ENCODE results near the gene SPATS2L. TPM values are rescaled to one million over a fixed set of nuclear protein-coding genes. Genes with fewer than 3 reads are reported as not detected.
A peak's percentile ranks its signal among the peaks of the same experiment; 100 is the strongest.

Gene SPATS2L
- total RNA-seq, 1 experiment from 2014 or later = 47.3 TPM

- Histone ChIP-seq H3K18ac (ENCODE audit: insufficient read length, low read depth, low read length) (no peak overlapping the region), H3K14ac (ENCODE audit: insufficient read depth, low read length) (no peak overlapping the region), H2BK15ac (ENCODE audit: low read depth, low read length) (no peak overlapping the region), H3K79me1 (ENCODE audit: insufficient read depth, low read depth, low read length, poor library complexity, severe bottlenecking) (peaks cover 2% of the 10 kb centered on the region), H3K27ac (ENCODE audit: insufficient read length, low read depth, low read length) (no peak overlapping the region), H3K4me2 (ENCODE audit: insufficient read depth, insufficient read length, low read length) (no peak overlapping the region), H3K56ac (ENCODE audit: insufficient read length, low read depth, low read length) (no peak overlapping the region), H3T11ph (ENCODE audit: low read length) (no peak overlapping the region), H2BK12ac (ENCODE audit: insufficient read length, low read depth, low read length) (no peak overlapping the region), H3K27me3 (ENCODE audit: insufficient read depth, low read length) (no peaks in the 10 kb centered on the region), H3K4ac (ENCODE audit: low read depth, low read length) (no peak overlapping the region), H3K9ac (ENCODE audit: extremely low read depth, insufficient read length, low read length) (no peak overlapping the region), H3K23me2 (ENCODE audit: insufficient read length, low read depth, low read length, poor library complexity, severe bottlenecking) (no peaks in the 10 kb centered on the region), H4K20me1 (ENCODE audit: control insufficient read depth, insufficient read depth, insufficient read length) (no peaks in the 10 kb centered on the region), H2BK5ac (ENCODE audit: insufficient read length, low read length) (no peak overlapping the region), H2AFZ (ENCODE audit: low read length) (no peak overlapping the region), H2BK20ac (ENCODE audit: low read depth, low read length, poor library complexity, severe bottlenecking) (no peak overlapping the region), H4K8ac (replicated peaks; ENCODE audit: insufficient read length, low read depth, low read length) (no peak overlapping the region), H3K9me3 (ENCODE audit: control insufficient read depth, low read depth, low read length) (no peaks in the 10 kb centered on the region), H4K5ac (ENCODE audit: insufficient read length, low read depth, low read length) (no peak overlapping the region), H2BK120ac (ENCODE audit: low read depth, low read length, poor library complexity, severe bottlenecking) (no peak overlapping the region), H3K23ac (ENCODE audit: insufficient read length, low read depth, low read length) (no peak overlapping the region), H2AK5ac (ENCODE audit: insufficient read length, low read length) (no peak overlapping the region), H4K91ac (ENCODE audit: insufficient read length, low read depth, low read length) (no peak overlapping the region), H3K79me2 (ENCODE audit: insufficient read depth, low read length) (peaks cover 65% of the 10 kb centered on the region), H3K4me1 (ENCODE audit: insufficient read depth, low read length) (peaks cover 42% of the 10 kb centered on the region)
- no peaks in the 10 kb centered on the region for H3K9me3 Mint-ChIP-seq
- no CpG with 5 or more reads among the region's 3 CpGs for WGBS (ENCODE audit: extremely low coverage, insufficient read length, low lambda C conversion rate)
- no peak for TF ChIP-seq CTCF (conservative IDR thresholded peaks at IDR 0.05)
- H3K4me1 Mint-ChIP-seq = peaks cover 74 to 75% of the 10 kb centered on the region in 2 experiments
- H3K4me3 Mint-ChIP-seq = no peak overlapping the region
- H3K27ac Mint-ChIP-seq = 0 out of 7 replicates have a peak overlapping the region, but pooled peaks of 1 of the 3 experiments have one; percentile 11
- H3K36me3 Mint-ChIP-seq (ENCODE audit: insufficient read depth in 1 of 3, low read depth in 3 of 3) = no peaks in the 10 kb centered on the region
- no peaks in the 10 kb centered on the region for H3K27me3 Mint-ChIP-seq (ENCODE audit: low read depth)
- DNase-seq = no peak
These were observed 14.5 kb downstream of the SPATS2L start for GRCh38 chr2:200320991-200321390.
